HEK293 (cell line): ENCODE results near the gene JPH3.

Source experiments
- CTCF ChIP-seq: fragments of 450-650 bp; formaldehyde crosslinking; IDR thresholded peaks from 2 replicates; pipeline ENCODE4 v1.5.1; 2016; ENCODE audit warnings: missing biosample characterization, missing genetic modification characterization
- YY1 ChIP-seq: fragments of 450-650 bp; formaldehyde crosslinking; IDR thresholded peaks from 2 replicates; pipeline ENCODE4 v1.5.1; 2018; ENCODE audit warnings: missing biosample characterization, missing genetic modification characterization
- ZNF394 ChIP-seq: fragments of 450-650 bp; formaldehyde crosslinking; IDR thresholded peaks from 2 replicates; pipeline ENCODE4 v1.5.1; 2016; ENCODE audit warnings: missing biosample characterization, missing genetic modification characterization, mild to moderate bottlenecking, moderate library complexity, borderline replicate concordance
- ZNF596 ChIP-seq: fragments of 450-650 bp; IDR thresholded peaks from 2 replicates; pipeline ENCODE4 v1.5.0; 2018; ENCODE audit warnings: missing biosample characterization, mild to moderate bottlenecking, missing genetic modification characterization, moderate library complexity
- TF ChIP-seq, protein P1 (sequence below): fragments of 450-650 bp; formaldehyde crosslinking; IDR thresholded peaks from 2 replicates; pipeline ENCODE4 v1.5.1; 2016; ENCODE audit warnings: missing biosample characterization, missing genetic modification characterization

DNA sequence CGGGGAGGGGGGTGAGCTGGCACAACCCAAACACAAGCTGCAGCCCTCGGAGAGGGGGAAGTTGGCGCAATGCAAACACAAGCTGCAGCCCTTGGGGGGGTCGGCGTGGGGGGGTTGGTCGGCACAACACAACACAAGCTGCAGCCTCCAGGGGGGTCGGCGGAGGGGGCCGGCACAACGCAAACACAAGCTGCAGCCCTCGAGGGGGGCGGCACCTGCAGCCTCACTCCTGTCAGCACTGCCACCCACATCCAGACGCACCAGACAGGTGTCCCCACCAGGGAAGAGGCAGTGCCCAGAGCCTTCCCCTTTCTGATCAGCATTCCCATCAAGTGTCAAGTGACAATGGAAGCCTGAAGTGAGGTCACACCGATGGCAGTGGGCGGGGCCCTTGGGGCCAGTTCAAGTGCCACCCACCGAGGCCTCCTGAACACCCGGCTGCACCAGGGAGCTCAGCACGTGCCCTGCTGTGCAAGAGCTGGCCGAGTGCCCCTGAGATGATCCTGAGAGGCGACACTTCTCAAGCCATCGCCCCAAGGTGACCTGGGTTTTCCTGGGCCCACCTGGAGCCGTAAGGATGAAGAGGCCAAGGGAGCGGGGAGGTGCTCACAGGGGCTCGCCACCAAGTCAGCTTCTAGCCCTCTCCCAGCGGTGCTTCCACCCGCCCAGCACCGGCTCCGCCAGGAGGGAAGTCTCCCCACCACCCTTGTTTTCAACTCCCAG lies 104.1 kb downstream of the JPH3 start:
- TF ChIP-seq CTCF (no peak), ZNF394 (tag by site-specific recombination) (no peak), YY1 (tag by site-specific recombination) (no peak), ZNF596 (tag by site-specific recombination) (no peak)
- TF ChIP-seq, protein P1, sequence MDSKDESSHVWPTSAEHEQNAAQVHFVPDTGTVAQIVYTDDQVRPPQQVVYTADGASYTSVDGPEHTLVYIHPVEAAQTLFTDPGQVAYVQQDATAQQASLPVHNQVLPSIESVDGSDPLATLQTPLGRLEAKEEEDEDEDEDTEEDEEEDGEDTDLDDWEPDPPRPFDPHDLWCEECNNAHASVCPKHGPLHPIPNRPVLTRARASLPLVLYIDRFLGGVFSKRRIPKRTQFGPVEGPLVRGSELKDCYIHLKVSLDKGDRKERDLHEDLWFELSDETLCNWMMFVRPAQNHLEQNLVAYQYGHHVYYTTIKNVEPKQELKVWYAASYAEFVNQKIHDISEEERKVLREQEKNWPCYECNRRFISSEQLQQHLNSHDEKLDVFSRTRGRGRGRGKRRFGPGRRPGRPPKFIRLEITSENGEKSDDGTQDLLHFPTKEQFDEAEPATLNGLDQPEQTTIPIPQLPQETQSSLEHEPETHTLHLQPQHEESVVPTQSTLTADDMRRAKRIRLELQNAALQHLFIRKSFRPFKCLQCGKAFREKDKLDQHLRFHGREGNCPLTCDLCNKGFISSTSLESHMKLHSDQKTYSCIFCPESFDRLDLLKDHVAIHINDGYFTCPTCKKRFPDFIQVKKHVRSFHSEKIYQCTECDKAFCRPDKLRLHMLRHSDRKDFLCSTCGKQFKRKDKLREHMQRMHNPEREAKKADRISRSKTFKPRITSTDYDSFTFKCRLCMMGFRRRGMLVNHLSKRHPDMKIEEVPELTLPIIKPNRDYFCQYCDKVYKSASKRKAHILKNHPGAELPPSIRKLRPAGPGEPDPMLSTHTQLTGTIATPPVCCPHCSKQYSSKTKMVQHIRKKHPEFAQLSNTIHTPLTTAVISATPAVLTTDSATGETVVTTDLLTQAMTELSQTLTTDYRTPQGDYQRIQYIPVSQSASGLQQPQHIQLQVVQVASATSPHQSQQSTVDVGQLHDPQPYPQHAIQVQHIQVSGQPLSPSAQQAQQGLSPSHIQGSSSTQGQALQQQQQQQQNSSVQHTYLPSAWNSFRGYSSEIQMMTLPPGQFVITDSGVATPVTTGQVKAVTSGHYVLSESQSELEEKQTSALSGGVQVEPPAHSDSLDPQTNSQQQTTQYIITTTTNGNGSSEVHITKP (tag by site-specific recombination), result no peak
